Germinal center (tissue), 1 donor: Measurements from ENCODE around the gene GJB5.
"Not testable (repeated sequence)": the region's sequence is repeated elsewhere in the genome, so short reads cannot be mapped to it uniquely, and the experiment has no call there.

Source experiments
- DNase-seq: peaks from one replicate; pipeline ENCODE4 v3.0.0; 2012; ENCODE audit warnings: mixed read lengths, low spot score

Gene GJB5

GRCh38 chr1:34745666-34746065, 9.2 kb upstream of the GJB5 start:
- DNase-seq = no peak

DNA sequence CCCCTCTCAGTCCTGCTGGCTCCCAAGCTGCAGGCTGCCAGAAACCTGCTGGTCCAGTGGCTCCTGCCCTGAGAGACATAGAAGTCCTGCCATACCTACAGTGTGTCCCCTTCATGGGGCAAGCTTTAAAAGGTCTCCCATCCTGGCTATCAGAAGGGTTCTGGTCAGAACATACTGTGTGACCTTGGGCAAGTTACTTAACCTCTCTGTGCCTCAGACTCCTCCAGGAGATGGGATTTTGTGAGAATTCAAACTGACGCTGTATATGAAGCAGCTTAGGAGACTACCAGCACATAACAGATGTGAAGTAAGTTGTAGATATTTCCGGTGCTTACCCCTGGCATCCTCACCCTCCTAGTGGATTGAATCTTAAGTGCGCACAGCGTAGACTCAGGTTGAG, 8.7 kb upstream of the GJB5 start:
- no peak for DNase-seq

- DNase-seq = no peak
Measured at GRCh38 chr1:34746785-34747637, 7.8 kb upstream of the GJB5 start.

- no peak for DNase-seq
Measured at GRCh38 chr1:34747638-34747941, 7.3 kb upstream of the GJB5 start.

- DNase-seq = no peak
Measured at GRCh38 chr1:34749992-34750391, 4.9 kb upstream of the GJB5 start.

GRCh38 chr1:34750610-34751009, 4.2 kb upstream of the GJB5 start:
- DNase-seq = no peak

DNA sequence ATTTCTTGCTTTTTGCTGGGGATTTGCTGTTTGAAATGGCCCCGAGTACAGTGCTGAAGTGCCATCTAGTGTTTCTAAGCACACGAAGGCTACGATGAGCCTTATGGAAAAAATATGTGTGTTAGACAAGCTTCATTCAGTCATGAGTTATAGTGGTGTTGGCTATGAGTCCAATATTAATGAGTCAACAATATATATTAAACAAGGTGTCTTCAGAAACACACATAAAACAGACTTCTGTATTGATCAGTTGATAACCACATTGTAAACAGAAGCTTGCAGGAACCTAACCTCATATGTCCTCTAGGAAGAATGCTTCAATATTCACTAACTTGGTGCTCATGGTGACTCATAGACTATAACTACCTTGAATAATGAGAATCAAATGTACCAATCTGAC, 1.7 kb upstream of the GJB5 start:
- no peak for DNase-seq

- DNase-seq = no peak
Measured at GRCh38 chr1:34755961-34756360, 1.1 kb downstream of the GJB5 start.

DNA sequence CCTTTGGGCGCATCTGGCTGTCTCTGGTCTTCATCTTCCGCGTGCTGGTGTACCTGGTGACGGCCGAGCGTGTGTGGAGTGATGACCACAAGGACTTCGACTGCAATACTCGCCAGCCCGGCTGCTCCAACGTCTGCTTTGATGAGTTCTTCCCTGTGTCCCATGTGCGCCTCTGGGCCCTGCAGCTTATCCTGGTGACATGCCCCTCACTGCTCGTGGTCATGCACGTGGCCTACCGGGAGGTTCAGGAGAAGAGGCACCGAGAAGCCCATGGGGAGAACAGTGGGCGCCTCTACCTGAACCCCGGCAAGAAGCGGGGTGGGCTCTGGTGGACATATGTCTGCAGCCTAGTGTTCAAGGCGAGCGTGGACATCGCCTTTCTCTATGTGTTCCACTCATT, 2.5 kb downstream of the GJB5 start:
- DNase-seq = no peak

GRCh38 chr1:34758751-34759150, 3.9 kb downstream of the GJB5 start:
- no peak for DNase-seq

GRCh38 chr1:34759503-34760357, 4.9 kb downstream of the GJB5 start, which contains the start of gene GJB4:
GJB4 (plus strand) TSS chr1:34759740; CDS start chr1:34761255, 1,515 bp downstream.
- no peak for DNase-seq

DNA sequence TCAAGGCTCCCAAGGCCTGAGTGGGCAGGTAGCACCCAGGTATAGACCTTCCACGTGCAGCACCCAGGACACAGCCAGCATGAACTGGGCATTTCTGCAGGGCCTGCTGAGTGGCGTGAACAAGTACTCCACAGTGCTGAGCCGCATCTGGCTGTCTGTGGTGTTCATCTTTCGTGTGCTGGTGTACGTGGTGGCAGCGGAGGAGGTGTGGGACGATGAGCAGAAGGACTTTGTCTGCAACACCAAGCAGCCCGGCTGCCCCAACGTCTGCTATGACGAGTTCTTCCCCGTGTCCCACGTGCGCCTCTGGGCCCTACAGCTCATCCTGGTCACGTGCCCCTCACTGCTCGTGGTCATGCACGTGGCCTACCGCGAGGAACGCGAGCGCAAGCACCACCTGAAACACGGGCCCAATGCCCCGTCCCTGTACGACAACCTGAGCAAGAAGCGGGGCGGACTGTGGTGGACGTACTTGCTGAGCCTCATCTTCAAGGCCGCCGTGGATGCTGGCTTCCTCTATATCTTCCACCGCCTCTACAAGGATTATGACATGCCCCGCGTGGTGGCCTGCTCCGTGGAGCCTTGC, 6.4 kb downstream of the GJB5 start:
- no peak for DNase-seq

GRCh38 chr1:34761776-34762307, 7.0 kb downstream of the GJB5 start:
- no peak for DNase-seq

GRCh38 chr1:34762474-34763141, 7.8 kb downstream of the GJB5 start:
- DNase-seq = no peak

DNA sequence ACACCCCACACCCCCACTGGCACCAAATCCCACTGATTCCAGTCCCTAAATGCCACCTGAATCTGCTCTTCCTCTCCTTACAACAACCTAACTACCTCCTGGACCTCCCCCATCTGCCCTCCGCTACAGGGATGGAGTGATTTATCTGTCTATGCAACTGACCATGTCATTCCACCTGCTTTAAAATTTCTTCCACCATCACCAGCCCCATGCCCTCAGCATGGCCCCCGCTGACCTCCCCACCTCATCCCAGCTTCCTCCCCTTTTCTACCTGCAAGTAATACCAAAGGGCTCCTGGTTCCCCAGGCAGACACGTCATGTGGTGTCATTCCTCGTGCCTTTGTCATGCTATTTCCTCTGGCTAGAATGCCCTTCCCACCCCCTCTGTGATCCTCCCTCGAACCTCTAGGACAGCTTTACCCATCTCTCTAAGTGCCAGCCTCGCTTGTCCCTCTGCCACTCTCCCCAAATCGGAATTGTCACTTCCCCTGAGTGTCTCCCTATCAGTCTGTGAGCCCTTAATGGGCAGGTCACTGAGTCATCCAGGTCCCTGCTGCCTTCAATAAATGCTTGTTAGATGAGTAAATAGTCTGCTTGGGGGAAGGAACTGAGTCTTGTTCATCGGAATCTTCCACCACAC, 8.4 kb downstream of the GJB5 start:
- DNase-seq = no peak

DNA sequence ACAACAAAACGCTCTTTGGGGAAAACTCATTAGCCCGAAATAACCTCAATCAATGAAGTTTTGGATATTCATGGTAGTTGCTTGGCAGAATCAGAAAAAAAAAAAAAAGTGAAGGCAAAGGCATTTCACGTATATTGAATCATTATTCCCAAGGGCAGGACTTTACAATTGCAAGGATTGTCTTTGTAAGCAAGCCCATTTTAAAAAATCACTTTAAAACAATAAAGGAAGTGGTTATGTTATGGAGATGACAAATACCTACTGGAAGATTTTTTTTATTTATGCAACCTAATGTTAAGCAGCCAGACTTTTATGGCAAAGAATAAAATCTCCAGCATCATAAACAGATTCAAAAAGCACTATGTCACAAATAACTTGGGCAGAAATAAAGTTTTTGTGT, 14.0 kb downstream of the GJB5 start:
- no peak for DNase-seq

- no peak for DNase-seq
Measured at GRCh38 chr1:34770891-34771504, 16.2 kb downstream of the GJB5 start.

DNA sequence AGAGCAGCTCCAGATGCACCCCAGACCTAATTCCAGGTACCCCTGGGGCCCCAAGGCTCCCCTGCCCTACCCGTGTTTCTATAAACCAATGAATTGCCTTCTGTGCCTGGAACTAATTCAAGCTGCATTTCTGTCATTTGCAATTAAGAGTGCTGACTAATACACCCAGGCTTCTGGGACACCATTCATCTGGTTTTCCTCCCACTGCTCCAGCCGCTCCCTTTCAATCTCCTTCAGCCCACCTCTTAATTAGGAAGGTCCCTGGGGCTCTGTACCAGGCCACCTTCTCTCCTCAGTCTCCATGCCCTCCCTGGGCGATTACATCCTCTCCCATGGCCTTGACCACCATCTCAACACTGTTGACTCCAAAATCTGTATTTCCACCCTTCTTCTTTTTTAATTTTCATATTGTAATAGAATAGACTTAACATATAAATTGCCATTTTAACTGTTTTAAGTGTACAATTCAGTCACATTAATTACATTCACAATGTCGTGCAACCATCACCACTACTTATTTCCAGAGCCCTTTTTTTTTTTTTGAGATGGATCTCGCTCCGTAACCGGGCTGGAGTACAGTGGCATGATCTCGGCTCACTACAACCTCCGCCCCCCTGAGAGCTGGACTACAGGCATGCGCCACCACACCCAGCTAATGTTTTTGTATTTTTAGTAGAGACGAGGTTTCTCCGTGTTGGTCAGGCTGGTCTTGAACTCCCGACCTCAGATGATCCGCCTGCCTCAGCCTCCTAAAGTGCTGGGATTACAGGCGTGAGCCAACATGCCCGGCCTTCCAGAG, 16.9 kb downstream of the GJB5 start:
- DNase-seq = no peak

DNA sequence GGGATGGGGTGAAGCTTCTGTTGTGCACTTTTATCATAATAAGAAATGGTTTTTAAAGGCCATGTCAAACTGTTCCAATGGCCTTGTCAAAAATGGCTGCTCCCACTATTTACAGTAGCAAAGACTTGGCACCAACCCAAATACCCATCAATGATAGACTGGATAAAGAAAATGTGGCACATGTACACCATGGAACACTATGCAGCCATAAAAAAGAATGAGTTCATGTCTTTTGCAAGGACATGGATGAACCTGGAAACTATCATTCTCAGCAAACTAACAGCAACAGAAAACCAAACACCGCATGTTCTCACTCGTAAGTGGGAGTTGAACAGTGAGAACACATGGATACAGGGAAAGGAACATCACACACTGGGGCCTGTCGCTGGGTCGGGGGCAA, 18.3 kb downstream of the GJB5 start:
- not testable (repeated sequence) for DNase-seq

DNA sequence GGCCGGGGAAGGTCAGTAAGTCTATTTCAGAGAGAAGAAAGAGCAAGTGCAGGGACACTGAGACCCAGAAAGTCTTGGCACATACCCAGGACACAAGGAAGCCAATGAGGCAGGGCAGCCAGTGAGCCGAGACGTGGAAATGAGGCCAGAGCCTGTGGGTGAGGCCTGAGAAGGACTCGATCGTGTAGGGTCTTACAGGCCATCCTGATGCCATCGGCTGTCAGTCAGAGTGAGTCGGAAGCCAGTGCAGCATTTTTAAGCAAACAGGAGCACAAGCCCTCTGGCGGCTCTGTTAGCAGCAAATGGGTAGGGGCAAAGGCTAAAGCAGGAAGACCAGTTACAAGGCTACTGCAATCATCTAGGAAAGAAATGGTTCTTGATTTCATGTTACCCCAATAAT, 20.1 kb downstream of the GJB5 start:
- DNase-seq = no peak
